EH (cell line): Measurements from ENCODE around the gene CYP4F12.

Experiments used
- DNase-seq: peaks from one replicate; pipeline ENCODE4 v3.0.0-alpha.2; 2015; ENCODE audit warnings: low read depth

Gene CYP4F12, protein sequence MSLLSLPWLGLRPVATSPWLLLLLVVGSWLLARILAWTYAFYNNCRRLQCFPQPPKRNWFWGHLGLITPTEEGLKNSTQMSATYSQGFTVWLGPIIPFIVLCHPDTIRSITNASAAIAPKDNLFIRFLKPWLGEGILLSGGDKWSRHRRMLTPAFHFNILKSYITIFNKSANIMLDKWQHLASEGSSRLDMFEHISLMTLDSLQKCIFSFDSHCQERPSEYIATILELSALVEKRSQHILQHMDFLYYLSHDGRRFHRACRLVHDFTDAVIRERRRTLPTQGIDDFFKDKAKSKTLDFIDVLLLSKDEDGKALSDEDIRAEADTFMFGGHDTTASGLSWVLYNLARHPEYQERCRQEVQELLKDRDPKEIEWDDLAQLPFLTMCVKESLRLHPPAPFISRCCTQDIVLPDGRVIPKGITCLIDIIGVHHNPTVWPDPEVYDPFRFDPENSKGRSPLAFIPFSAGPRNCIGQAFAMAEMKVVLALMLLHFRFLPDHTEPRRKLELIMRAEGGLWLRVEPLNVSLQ

DNA sequence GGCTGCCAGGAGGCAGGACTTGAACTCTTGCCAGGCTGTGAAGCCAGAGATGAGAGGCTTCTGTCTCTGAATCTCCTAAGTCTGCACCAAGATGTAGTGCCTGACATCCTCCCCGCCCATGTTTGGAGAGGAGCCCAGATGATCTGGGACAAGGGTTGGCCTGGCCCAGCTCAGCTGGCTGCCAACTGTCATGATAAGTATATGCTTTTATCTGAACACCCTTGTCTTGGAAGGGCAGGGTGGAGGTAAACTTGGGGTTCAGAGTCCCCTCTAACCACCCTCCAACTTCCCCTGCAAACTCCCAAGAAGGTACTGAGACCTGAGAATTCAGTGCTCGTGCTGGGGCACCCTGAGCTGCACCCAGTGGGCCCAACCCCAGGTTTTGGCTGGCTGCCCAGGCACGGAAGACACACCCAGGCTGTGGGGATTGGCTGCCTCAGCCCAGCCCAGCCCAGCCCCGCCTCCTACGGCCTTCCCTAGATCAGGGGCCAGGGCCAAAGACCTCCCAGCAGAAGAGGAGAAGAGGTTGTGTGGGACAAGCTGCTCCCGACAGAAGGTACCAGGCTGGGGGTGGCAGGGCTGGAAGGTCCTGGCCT is at the start of gene CYP4F12:
TSS of gene CYP4F12 (plus strand) at position 508 of the 596 bp plus-strand sequence. CDS start 443 bp downstream, outside the sequence.
- DNase-seq = peak; percentile 1

DNA sequence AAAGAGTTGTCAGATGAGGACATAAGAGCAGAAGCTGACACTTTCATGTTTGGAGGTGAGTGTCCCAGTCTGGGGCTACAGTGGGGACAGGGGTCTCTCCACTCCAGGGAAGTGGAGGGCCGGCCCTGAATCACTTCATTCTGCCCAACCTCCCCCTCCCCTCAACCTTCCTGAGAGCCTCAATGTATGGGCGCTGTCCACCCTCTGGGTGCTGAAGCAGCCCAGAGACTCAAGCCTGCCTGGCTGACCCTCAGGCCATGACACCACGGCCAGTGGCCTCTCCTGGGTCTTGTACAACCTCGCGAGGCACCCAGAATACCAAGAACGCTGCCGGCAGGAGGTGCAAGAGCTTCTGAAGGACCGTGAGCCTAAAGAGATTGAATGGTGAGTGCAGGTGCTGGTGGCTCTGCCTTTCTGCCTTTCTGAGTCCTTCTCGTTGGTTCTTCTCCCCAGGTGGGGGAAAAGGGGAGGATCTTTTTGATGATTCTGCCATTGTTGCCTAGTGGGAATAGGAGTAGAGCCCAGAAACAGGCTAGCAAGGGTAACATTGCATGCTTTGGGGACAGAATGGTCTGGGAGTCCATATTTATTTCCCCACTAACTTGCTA is 49.1 kb upstream of the CYP4F12 start:
- DNase-seq = no peak

DNA sequence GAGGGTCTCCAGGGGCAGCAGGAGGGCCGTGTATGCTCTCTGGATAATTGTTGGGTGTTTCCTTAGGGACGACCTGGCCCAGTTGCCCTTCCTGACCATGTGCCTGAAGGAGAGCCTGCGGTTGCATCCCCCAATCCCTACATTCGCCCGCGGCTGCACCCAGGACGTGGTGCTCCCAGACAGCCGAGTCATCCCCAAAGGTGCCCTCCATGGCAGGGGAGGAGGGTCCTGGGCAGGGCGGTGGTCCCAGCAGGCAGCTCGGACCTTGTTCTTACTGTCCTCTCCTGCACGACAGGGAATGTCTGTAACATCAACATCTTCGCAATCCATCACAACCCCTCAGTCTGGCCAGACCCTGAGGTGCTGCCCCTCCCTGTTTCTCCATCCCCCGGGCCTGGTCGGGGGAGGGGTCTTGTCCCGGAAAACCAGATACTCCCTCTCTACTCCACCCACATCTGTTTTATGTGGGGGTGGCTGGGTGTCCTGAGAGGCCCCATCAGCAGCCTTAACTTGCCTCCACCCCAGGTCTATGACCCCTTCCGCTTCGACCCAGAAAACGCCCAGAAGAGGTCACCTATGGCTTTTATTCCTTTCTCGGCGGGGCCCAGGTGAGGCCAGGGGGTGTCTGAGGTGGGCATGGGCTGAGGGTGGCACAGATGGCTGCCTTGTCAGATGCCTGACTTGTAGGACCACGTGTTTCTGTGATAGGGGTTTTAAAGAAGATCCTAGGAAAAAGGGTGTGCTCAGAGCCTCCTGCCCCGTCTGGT is 44.5 kb upstream of the CYP4F12 start:
- DNase-seq = no peak

DNA sequence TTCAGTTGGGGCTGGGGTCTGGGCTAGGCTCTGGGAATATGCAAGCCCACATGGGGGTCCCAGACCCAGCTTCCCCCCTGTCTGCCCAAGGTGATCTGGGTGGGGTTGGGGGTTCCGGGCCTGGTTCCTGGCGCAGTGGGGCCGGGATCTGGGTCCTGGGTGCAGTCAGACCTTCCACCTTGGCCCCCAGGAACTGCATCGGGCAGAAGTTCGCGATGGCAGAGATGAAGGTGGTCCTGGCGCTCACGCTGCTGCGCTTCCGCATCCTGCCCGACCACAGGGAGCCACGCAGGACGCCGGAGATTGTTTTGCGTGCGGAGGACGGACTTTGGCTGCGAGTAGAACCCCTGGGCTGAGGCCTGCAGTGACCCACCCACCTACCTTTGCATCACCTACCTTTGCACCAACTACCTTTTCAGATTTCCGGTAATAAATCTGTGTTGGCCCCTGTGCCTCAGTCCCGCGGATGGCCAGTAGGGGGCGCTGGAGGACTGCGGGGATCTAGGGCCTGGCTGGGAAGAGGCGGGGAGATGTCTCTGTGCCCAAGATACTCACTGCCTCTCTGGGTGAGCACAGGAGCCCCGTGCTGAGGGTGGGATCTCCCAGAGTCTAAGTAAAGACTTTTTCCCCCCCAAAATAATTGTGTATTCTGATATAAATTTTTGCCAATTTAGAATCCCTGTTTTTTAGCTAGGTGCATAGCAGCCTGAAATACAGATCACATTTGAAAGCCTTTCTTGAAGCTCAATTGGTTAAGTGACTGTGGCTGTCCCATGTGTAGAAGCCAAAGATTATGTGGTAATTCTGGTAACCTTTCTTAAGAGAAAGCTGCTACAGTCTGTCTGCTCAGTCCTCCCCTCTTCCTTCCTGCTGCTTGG is 43.6 kb upstream of the CYP4F12 start:
- peak; percentile 47 for DNase-seq

DNA sequence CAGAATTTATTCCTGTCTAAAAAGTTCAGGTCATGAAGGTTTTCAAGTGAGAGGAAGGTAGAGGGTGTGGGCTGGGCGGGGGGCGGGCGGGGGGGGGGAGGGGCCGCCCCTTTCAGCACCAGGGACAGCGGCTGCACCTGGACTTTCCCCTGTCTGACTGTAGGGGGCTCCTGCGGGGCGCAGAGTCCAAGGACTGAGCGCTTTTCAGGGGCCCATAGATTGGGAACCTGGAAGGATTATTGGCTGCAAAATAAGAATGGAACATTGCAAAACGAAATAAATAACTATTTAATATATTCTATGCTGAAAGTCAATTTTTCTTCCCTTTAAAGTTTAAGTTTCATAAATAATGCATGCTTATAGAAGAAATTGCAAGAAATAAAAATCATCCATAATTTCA is 41.1 kb upstream of the CYP4F12 start:
- peak; percentile 3 for DNase-seq

DNA sequence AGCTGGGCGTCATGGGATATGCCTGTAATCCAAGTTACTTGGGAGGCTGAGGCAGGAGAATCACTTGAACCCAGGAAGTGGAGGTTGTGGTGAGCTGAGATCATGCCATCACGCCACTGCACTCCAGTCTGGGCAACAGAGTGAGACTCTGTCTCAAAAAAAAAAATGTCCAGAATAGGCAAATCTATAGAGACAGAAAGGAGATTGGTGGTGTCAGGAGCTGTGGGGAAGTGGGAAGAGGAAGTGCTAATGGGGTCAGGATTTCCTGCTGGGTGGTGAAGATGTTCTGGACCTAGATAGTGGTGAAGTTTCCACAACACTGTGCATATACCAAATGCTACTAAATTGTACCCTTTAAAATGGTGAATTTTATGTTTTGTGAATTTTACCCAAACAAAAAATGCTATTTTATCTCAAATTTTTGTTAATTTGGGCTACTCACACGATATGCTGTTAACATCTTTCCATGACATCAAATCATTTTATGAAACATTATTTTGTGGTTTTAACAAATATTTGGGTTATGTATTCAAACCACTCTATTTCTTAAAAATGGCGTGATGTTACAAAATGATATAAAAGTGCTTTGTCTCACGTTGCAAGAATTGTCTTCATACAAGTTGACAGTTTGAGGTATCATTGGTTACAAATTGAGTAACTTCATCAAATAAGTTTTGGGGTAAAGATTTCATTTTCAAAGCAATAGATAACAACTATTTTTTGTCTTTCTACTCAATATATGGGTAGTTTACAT is 39.6 kb upstream of the CYP4F12 start:
- no peak for DNase-seq

DNA sequence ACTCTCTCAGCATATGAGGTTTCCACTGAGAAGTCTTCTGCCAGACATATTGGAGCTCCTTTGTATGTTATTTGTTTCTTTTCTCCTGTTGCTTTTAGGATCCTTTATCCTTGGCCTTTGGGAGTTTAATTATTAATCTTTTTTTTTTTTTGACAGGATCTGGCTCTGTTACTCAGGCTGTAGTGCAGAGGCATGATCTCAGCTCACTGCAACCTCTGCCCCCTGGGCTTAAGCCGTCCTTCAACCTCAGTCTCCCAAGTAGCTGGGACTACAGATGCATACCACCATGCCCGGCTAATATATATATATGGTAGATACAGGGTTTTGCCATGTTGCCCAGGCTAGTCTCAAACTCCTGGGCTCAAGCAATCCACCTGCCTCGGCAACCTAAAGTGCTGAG is 38.8 kb upstream of the CYP4F12 start:
- DNase-seq = no peak

DNA sequence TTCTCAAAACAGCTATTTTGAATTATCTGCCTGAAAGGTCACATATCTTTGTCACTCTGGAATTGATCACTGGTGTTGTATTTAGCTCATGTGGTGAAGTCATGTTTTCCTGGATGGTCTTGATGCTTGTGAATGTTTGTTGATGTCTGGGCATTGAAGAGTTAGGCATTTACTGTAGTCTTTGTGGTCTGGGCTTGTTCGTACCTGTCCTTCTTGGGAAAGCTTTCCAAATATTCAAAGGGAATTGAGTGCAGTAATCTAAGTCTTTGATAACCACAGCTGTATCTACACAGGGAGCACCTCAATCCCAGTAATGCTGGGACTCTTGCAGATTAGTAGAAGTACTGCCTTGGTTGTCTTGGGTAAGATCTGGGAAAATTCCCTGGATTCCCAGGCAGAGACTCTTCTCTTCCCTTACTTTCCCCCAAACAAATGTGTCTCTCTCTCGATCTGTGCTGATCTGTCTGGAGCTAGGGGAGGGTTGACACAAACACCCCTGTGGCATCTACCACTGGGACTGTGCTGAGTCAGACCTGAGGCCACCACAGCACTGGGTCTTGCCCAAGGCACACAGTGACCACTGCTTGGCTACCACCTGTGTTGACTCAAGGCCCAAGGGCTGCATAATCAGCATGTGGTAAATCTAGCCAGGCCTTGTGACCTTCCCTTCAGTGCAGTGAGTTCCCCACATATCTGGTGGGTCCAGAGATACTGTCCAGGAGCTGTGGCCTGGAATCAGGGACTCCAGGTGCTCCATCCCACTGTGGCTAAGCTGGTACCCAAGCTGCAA is 37.7 kb upstream of the CYP4F12 start:
- no peak for DNase-seq

DNA sequence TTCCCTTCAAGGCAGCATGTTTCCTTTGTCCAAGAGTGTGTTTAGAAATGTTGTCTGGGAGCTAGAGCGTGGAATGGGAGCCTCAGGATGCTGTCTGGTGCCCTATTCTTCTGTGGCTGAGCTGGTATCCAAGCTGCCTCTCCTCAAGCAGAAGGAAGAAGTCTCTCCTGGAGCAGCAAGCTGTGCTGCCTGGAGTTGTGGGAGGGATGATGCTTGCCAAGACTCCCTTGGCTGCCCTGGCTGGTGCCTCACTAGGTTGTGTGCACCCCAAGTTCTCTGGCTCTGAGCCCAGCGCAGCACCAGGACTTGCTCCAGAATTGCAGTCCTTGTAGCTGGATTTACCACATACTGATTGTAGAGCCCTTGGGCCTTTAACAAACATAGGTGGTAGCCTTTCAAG is 36.9 kb upstream of the CYP4F12 start:
- no peak for DNase-seq

DNA sequence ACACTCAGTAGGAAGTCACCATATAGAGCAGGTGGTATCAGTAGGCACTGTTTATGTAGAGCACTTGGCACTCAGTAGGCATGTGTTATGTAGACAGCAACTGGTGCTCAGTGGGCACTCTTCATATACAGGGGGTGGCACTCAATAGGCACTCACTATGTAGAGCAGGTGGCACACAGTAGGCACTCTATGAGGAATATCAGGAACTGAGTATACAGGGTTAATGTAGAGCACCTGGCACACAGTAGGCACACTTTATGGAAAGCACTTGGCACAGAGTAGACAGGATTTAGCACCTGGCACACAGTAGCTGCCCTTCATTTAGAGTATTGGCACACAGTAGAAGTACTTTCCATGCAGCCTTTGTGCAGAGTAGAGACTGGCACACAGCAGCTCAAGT is 33.3 kb upstream of the CYP4F12 start:
- no peak for DNase-seq

DNA sequence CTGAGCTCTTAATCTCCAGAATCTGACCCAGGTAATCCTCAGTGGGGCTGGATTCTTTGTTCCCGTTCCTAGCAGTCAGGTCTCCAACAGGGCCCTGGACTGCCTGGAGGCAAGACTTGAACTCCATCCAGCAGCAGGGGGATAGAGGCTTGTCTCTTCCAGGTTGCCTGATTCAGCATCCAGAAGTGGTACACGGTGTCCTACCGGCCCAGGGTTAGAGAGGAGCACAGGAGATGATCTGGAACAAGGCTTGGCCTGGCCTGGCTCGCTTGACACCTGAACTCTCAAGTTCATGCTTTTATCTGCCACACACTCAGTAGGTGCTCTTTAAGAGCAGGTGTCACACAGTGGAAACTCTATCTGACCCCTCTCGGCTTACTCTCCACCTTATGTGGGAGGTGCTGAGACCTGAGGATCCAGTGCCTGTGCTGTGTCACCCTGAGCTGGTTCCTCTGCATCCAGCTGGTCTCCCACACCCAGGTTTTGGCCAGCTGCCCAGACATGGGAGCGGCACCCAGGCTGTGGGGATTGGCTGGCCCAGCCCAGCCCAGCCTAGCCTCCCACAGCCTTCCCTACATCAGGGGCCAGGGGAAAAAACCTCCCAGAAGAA is 32.5 kb upstream of the CYP4F12 start, which contains the start of gene CYP4F3:
TSS of gene CYP4F3 (plus strand) at position 604 of the 610 bp plus-strand sequence. CDS start 519 bp downstream, outside the sequence.
- DNase-seq = no peak

DNA sequence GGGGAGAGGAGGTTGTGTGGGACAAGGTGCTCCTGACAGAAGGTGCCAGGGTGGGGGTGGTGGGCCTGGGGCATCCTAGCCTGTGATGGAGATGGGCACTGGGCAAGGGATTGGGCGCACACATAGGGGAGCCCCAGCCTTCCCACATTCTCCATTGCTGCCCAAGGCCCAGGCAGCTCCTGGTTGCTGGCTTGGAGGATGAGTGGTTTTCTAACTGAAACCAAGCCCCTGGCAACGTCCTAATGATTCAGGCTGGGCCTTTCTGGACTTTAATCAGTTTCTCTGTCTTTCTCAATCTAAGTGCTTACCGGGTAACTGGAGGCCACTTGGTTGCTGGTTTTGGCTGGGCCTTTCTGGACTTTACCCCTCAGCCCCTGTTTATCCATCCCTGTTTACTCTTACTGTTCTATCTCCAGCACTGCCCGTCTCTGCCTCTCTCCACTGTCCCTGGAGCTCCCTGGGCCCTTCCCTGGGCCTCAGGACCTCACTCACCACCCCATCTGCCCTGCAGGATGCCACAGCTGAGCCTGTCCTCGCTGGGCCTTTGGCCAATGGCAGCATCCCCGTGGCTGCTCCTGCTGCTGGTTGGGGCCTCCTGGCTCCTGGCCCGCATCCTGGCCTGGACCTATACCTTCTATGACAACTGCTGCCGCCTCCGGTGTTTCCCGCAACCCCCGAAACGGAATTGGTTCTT is 31.8 kb upstream of the CYP4F12 start:
- DNase-seq = no peak

DNA sequence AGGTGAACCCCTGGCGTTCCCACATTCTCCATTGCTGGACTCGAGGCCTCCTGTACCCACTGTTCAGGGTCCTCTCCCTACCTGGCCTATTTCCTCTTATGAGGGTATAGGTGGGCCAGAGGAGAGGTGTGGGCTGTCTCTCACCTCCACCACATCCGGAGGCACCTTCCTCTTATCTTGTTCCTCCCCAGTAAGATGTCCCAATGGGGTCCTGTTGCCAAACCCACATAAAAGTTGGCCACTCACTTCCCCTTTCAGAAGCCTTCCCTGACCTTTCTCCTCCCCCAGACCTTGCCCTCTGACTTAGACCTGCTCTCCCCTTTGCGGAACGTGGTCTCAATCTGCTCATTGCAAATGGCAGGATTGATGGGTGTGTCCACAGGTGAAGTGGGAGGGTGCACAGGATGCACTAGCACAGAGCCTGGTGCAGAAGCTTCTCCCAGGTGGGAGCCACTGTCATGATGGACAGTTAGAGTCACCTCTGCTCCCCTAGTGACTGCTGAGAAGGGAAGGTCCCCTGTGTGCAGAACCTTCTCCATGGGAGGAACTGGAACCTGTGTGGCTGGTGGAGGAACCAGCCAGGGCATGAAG is 30.9 kb upstream of the CYP4F12 start:
- DNase-seq = no peak

DNA sequence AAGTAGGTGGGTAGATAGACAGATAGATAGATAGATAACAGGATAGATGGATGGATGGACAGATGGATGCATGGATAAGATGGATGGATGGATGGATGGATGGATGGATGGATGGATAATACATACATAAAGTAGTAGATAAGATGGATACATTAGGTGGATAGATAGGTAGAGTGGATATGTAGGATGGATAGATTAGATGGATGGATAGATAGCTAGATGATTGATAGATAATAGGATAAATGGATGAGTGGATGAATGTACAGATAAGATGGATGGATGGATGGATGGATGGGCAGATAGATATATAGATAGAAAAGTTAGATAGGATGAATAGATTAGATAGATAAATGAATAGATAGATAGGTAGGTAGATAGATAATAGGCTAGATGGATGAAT is 30.1 kb upstream of the CYP4F12 start:
- no peak for DNase-seq

DNA sequence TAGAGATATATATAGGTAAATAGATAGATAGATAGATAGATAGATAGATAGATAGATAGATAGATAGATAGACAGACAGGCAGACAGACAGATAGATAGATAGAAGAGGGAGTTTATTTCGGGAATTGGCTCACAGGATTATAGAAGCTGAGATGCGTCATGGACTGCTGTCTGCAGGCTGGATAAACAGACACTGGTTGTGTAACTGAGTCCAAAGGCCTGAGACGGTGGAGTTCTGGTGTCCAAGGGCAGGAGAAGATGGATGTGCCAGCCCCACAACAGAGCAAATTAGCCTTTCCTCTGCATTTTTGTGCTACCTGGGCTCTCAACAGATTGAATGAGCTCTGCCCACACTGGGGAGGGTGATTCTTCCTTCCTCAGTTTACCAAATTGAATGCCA is 29.5 kb upstream of the CYP4F12 start:
- DNase-seq = no peak

DNA sequence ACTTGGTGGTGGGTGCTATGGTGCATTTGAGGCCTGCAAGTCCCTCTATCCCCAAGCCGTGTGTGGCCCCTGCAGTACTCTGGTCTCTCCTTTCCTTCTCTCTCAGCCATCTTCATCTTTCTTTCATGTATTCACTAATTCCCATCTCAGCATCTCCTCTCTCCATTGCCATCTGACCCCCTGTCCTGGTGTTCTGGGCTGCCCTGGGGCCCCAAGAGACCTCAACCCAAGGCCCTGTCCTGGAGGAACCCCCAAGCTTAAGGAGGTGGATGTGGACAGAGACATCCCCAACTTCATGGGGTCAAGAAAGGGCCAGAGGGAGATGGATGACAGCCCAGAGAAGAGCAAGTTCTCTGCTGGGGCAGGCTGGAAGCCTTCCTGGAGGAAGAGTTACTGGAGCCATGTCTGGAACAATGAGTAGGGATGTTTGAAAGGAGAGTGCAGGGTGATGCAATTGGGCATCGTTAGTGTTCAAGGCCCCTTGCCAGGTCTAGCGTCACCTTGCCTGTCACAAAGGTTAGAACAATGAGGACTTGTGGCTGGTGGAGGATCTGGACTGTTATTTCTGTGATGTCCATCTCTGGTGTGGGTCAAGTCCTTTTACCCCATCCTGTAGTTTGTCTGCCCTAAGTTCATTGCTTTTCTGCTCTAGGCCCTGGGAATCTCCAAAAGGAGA is 28.7 kb upstream of the CYP4F12 start:
- DNase-seq = no peak

DNA sequence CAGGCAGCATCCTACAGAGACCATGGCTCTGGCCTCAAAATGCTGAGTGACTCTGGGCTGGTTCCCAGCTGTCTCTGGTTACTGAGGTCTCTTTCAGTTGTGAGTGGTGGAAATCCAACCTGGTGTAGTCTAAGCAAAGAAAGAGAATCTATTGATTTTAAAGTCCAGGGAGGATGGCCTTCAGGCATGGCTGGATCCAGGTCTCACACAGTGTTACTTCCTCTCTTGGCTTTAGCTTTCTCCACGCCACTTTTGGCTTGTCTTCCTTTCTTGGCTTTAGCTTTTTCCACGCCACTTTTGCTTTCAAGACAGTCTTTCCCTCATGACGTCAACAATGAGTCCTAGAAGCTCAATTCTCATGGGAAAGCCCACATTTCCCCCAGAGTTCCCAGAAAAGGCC is 28.1 kb upstream of the CYP4F12 start:
- no peak for DNase-seq

DNA sequence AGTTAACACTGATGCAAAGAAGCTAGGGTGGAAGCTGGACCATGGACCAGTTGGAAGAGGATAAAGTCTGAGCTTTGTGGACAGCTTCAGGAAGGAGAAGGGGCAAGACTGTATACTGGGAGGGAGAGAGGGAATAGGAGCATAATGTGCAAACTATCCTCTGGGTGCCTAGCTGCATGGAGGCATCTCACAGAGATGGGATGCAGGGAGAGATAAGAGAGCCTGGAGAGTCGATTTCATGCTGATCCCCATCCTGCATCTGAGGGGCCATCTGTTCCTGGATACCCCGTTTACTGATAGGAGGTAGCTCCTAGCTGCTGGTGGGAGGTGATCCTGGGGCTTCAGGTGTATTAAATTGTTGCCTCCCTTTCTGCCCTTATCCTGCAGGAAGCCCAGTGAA is 23.4 kb upstream of the CYP4F12 start:
- DNase-seq = no peak
